ENCODE measurements around the gene RAPGEF1. TPM values are rescaled to one million over a fixed set of nuclear protein-coding genes. Genes with fewer than 3 reads are reported as not detected.

RAPGEF1 gene
- total RNA-seq, 1 donor from 2014 or later: 146 TPM

DNA sequence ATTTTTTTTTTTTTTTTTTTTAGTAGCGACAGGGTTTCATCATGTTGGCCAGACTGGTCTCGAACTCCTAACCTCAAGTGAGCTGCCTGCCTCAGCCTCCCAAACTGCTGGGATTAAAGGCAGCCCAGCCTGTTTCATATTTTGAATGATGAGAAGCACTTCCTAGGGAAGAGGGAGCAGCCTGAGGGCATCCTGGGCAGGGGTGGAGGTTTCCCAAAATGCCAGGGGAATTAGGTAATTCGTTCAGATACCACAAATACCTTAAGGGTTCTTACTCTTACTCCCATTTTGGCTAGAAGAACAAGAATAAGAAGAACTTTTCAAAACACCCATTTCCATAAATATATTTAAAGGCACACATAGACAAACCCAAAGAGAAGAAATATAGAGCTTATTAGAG, 29.5 kb upstream of the RAPGEF1 start:
- Histone ChIP-seq H3K36me3 (no peaks in the 10 kb centered on the region), H3K9me3 (no peaks in the 10 kb centered on the region), H3K27me3 (ENCODE audit: low read depth) (peaks cover 6% of the 10 kb centered on the region), H3K4me1 (no peaks in the 10 kb centered on the region), H3K27ac (no peak overlapping the region), H3K4me3 (no peak overlapping the region)
- intact Hi-C loops (cut with DNase I): no loop called here
- TF ChIP-seq, protein P1, sequence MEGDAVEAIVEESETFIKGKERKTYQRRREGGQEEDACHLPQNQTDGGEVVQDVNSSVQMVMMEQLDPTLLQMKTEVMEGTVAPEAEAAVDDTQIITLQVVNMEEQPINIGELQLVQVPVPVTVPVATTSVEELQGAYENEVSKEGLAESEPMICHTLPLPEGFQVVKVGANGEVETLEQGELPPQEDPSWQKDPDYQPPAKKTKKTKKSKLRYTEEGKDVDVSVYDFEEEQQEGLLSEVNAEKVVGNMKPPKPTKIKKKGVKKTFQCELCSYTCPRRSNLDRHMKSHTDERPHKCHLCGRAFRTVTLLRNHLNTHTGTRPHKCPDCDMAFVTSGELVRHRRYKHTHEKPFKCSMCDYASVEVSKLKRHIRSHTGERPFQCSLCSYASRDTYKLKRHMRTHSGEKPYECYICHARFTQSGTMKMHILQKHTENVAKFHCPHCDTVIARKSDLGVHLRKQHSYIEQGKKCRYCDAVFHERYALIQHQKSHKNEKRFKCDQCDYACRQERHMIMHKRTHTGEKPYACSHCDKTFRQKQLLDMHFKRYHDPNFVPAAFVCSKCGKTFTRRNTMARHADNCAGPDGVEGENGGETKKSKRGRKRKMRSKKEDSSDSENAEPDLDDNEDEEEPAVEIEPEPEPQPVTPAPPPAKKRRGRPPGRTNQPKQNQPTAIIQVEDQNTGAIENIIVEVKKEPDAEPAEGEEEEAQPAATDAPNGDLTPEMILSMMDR (IDR thresholded peaks at IDR 0.05): no peak
- no peak for ATAC-seq
- DNase-seq: no peak

DNA sequence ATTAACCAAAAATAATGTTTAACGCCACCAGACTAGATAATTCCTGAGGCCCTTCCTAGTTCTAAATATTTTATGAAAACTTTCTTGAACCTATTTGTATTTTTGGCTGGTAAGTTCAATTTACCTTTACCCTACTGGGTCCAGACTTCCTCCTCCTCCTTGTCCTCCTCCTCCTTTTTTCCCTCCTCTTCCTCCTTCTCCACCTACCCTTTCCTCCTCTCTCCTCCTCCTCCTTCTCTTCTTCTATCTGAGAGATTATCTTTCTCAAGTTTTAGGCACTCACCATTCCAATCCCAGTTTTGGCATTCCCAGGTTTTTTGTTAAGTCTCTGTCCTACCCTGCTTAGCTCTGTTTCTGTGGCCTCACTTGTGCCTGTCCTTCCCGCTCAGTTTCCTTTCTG, 24.7 kb upstream of the RAPGEF1 start:
- H3K4me1 ChIP-seq: peaks cover 7% of the 10 kb centered on the region
- DNase-seq: no peak
- TF ChIP-seq, protein P1 (IDR thresholded peaks at IDR 0.05): no peak
- no peaks in the 10 kb centered on the region for H3K36me3 ChIP-seq
- no peaks in the 10 kb centered on the region for H3K9me3 ChIP-seq
- H3K4me3 ChIP-seq: no peak overlapping the region
- peaks cover 7% of the 10 kb centered on the region for H3K27me3 ChIP-seq (ENCODE audit: low read depth)
- H3K27ac ChIP-seq: no peak overlapping the region
- no peak for ATAC-seq
- intact Hi-C loops (cut with DNase I): loop anchor here (5.0 kb wide), 1 partner anchor 488 kb away; no protein-coding TSS in a partner anchor

DNA sequence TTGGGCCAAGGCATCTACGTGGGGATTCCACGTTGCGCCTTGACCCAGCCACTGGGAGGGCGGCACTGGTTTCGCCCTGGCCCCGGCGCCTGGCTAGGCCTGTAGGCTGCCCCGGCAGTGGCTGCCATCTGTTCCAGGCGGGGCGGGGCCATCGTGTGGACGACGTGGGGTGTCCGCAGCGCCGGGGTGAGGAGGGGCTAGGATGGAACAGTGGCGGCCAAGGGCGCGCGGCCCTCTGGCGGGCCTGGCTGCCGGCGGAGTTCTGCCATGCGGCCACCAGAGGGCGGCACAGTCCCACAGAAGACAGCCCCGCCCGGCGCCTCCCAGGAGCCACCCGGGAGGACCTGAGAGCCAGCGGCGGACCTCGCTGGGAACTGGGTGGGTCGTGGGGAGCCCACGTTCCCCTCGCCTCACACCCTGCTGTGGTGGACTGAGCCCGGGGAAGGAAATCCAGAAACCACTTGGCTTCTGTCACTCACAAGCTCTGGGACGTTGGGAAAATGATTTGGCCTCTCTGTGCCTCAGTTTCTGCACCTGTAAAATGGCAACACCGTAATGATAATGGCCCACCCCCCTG, 22.6 kb upstream of the RAPGEF1 start:
- Histone ChIP-seq H3K9me3 (no peaks in the 10 kb centered on the region), H3K4me3 (no peak overlapping the region), H3K27me3 (ENCODE audit: low read depth) (peaks cover 11% of the 10 kb centered on the region), H3K4me1 (peaks cover 7% of the 10 kb centered on the region), H3K36me3 (no peaks in the 10 kb centered on the region), H3K27ac (no peak overlapping the region)
- TF ChIP-seq, protein P1 (IDR thresholded peaks at IDR 0.05): peak; percentile 96
- ATAC-seq: peak; percentile 95
- intact Hi-C loops (cut with DNase I): loop anchor here (5.0 kb wide), 1 partner anchor 490 kb away; no protein-coding TSS in a partner anchor
- DNase-seq: peak; percentile 85

DNA sequence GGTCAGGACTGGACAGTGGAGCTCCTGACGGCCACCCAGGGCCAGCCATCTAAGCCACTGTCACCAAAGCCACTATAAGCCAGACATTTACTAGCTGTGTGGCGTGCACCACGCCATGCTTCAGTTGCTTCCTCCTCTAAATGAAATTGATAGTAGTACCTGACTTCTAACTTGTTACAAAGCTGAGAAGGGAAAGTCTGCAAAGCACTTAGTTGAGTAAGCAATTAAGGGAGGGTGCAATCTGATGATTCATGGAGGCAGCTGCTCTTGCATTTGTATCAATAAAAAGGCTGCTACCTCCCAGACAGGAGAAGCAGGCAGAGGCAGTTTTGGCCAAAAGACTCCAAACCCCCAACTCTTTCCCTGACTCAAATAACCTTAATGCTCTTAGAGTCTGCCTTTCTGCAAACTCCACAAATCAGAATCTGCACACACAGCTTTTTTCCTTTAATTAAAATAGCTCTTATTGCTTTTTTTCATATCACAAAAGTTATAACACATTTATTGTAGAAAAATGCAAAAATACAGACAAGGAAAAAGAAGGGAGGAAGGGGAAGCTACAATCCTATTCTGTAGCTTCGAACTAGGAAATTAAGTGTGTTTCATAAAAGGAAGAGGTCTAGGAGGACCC, 19.3 kb upstream of the RAPGEF1 start:
- no peak overlapping the region for H3K4me3 ChIP-seq
- H3K9me3 ChIP-seq: no peaks in the 10 kb centered on the region
- intact Hi-C loops (cut with DNase I): no loop called here
- no peaks in the 10 kb centered on the region for H3K36me3 ChIP-seq
- ATAC-seq (no peak), DNase-seq (no peak)
- no peak overlapping the region for H3K27ac ChIP-seq
- peaks cover 43% of the 10 kb centered on the region for H3K27me3 ChIP-seq (ENCODE audit: low read depth)
- TF ChIP-seq, protein P1 (IDR thresholded peaks at IDR 0.05): no peak
- peaks cover 7% of the 10 kb centered on the region for H3K4me1 ChIP-seq

DNA sequence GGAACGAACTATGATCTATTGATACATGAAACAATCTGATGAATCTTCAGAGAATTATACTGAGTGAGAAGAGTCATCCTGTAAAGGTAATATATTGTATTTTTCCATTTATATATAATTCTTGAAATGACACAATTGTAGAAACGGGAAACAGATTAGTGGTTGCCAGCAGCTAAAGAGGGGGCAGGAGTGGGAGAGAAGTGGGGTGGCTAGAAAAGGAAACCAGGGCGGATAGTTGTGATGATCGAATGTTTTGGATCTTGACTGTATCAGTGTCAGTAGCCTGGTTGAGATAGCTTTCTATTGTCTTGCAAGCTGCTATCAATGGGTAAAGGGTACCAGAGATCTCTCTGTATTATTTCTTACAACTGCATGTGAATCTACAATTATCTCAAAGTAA, 17.7 kb upstream of the RAPGEF1 start:
- Histone ChIP-seq H3K4me3 (no peak overlapping the region), H3K9me3 (no peaks in the 10 kb centered on the region), H3K36me3 (no peaks in the 10 kb centered on the region), H3K27me3 (ENCODE audit: low read depth) (peaks cover 48% of the 10 kb centered on the region), H3K27ac (no peak overlapping the region), H3K4me1 (peaks cover 5% of the 10 kb centered on the region)
- intact Hi-C loops (cut with DNase I): no loop called here
- TF ChIP-seq, protein P1 (IDR thresholded peaks at IDR 0.05): no peak
- DNase-seq: no peak
- ATAC-seq: no peak
